SK-N-SH treated with all-trans-retinoic acid at 6 μM for 48 hours (cell line): ENCODE measurements around the gene ITPRIPL1.
A peak's percentile ranks its signal among the peaks of the same experiment; 100 is the strongest.

Experiments used
- ATAC-seq: fragments of 200-7000 bp; cut with Tn5 transposase; 3 replicates; pipeline ENCODE4 v1.9.1; 2020; ENCODE audit warnings: mild to moderate bottlenecking, moderate library complexity
- ARNTL ChIP-seq: fragments of 450-650 bp; formaldehyde crosslinking; IDR thresholded peaks from 2 replicates; pipeline ENCODE4 v1.5.0; 2020; ENCODE audit warnings: low read depth, mild to moderate bottlenecking, moderate library complexity, borderline replicate concordance
- BACH2 ChIP-seq: fragments of 250-450 bp; sonication (Bioruptor Pico); IDR thresholded peaks from 2 replicates; pipeline ENCODE4 v1.9.0; 2021; ENCODE audit warnings: mild to moderate bottlenecking, borderline replicate concordance
- CSRNP3 ChIP-seq: fragments of 250-450 bp; sonication (Bioruptor Pico); IDR thresholded peaks from 2 replicates; pipeline ENCODE4 v1.5.1; 2021; ENCODE audit warnings: mild to moderate bottlenecking, moderate library complexity
- GLIS3 ChIP-seq: fragments of 250-450 bp; sonication (Bioruptor Pico); IDR thresholded peaks from 2 replicates; pipeline ENCODE4 v1.5.0; 2020; ENCODE audit warnings: mild to moderate bottlenecking, moderate library complexity
- ISL1 ChIP-seq: fragments of 250-450 bp; sonication (Bioruptor Pico); IDR thresholded peaks from 2 replicates; pipeline ENCODE4 v2.1.2; 2022; ENCODE audit warnings: mild to moderate bottlenecking, moderate library complexity
- PATZ1 ChIP-seq: fragments of 250-450 bp; sonication (Bioruptor Pico); IDR thresholded peaks from 2 replicates; pipeline ENCODE4 v1.8.0; 2020; ENCODE audit warnings: mild to moderate bottlenecking, moderate library complexity, borderline replicate concordance
- POU6F1 ChIP-seq: fragments of 250-450 bp; sonication (Bioruptor Pico); IDR thresholded peaks from 2 replicates; pipeline ENCODE4 v1.8.0; 2021; ENCODE audit warnings: low read depth, mild to moderate bottlenecking, moderate library complexity, borderline replicate concordance
- PPARA ChIP-seq: fragments of 250-450 bp; sonication (Bioruptor Pico); IDR thresholded peaks from 2 replicates; pipeline ENCODE4 v1.5.0; 2020; ENCODE audit warnings: mild to moderate bottlenecking, borderline replicate concordance
- SNAI2 ChIP-seq: fragments of 250-450 bp; sonication (Bioruptor Pico); IDR thresholded peaks from 2 replicates; pipeline ENCODE4 v1.5.0; 2020; ENCODE audit warnings: mild to moderate bottlenecking, moderate library complexity
- TCF4 ChIP-seq: fragments of 250-450 bp; sonication (Bioruptor Pico); IDR thresholded peaks from 2 replicates; pipeline ENCODE4 v1.8.0; 2021; ENCODE audit warnings: mild to moderate bottlenecking, moderate library complexity, borderline replicate concordance
- TOX ChIP-seq: fragments of 250-450 bp; sonication (Bioruptor Pico); IDR thresholded peaks from 2 replicates; pipeline ENCODE4 v1.8.0; 2021; ENCODE audit warnings: mild to moderate bottlenecking, moderate library complexity, borderline replicate concordance
- TSHZ2 ChIP-seq: fragments of 250-450 bp; sonication (Bioruptor Pico); IDR thresholded peaks from 2 replicates; pipeline ENCODE4 v1.5.0; 2020; ENCODE audit warnings: mild to moderate bottlenecking, moderate library complexity
- ZFP3 ChIP-seq: fragments of 250-450 bp; sonication (Bioruptor Pico); IDR thresholded peaks from 2 replicates; pipeline ENCODE4 v1.5.0; 2020; ENCODE audit warnings: mild to moderate bottlenecking, moderate library complexity
- ZFP30 ChIP-seq: fragments of 450-650 bp; formaldehyde crosslinking; IDR thresholded peaks from 2 replicates; pipeline ENCODE4 v1.5.0; 2022; ENCODE audit warnings: mild to moderate bottlenecking, moderate library complexity
- ZNF565 ChIP-seq: fragments of 450-650 bp; formaldehyde crosslinking; conservative IDR thresholded peaks from 2 replicates; pipeline ENCODE4 v1.5.0; 2020; ENCODE audit warnings: low read depth, mild to moderate bottlenecking, moderate library complexity
- ZNF70 ChIP-seq: fragments of 450-650 bp; formaldehyde crosslinking; IDR thresholded peaks from 2 replicates; pipeline ENCODE4 v1.5.0; 2020; ENCODE audit warnings: mild to moderate bottlenecking, moderate library complexity

The ITPRIPL1 gene

GRCh38 chr2:96318723-96319122 is 6.4 kb upstream of the ITPRIPL1 start:
- no peak for ATAC-seq
- TF ChIP-seq GLIS3 (no peak), TCF4 (no peak)

- TF ChIP-seq POU6F1 (CRISPR knock-in tag) (no peak), ISL1 (CRISPR knock-in tag) (no peak), TCF4 (no peak), PATZ1 (no peak), SNAI2 (CRISPR knock-in tag) (no peak)
- no peak for ATAC-seq
These were observed 5.7 kb upstream of the ITPRIPL1 start for GRCh38 chr2:96319396-96319795.

- ATAC-seq, result no peak
- TF ChIP-seq TOX (no peak), ZNF70 (CRISPR knock-in tag) (no peak), ZFP30 (no peak), ARNTL (CRISPR knock-in tag) (no peak), PATZ1 (no peak), GLIS3 (no peak), ZFP3 (no peak), TSHZ2 (CRISPR knock-in tag) (no peak), TCF4 (no peak), ISL1 (CRISPR knock-in tag) (no peak), BACH2 (CRISPR knock-in tag) (no peak)
- TF ChIP-seq, all 23 proteins: peak for 0
These were observed 4.8 kb upstream of the ITPRIPL1 start for GRCh38 chr2:96320326-96320725.

- peak; percentile 52 for ATAC-seq
These were observed 4.1 kb upstream of the ITPRIPL1 start for GRCh38 chr2:96320728-96321622.

GRCh38 chr2:96323849-96324248 is 1.3 kb upstream of the ITPRIPL1 start:
- no peak for ATAC-seq
- TF ChIP-seq ZNF70 (CRISPR knock-in tag) (no peak), ZNF565 (CRISPR knock-in tag) (no peak), CSRNP3 (no peak), PPARA (CRISPR knock-in tag) (no peak), ISL1 (CRISPR knock-in tag) (no peak), TCF4 (no peak), GLIS3 (no peak), TSHZ2 (CRISPR knock-in tag) (no peak)

More at GRCh38 chr2:96320728-96321622, 4.1 kb upstream of the ITPRIPL1 start:
- TF ChIP-seq ZNF565 (CRISPR knock-in tag) (0 out of 2 replicates have a peak, but pooled peaks have one; percentile 20), TCF4 (no peak)
